ENCODE results near the gene CDH23.

GRCh38 chr10:71521504-71522441 is 125.1 kb downstream of the CDH23 start:
- no peak for TF ChIP-seq EZH2 (IDR thresholded peaks at IDR 0.05; ENCODE audit: borderline replicate concordance)
- TF ChIP-seq CTCF (IDR thresholded peaks at IDR 0.05; ENCODE audit: poor library complexity): no peak
- no peak for TF ChIP-seq EZH2phosphoT487 (IDR thresholded peaks at IDR 0.05; ENCODE audit: low read depth, severe bottlenecking, unreplicated experiment)
